ENCODE data around the gene LYSMD4.
"Not testable (repeated sequence)": the region's sequence is repeated elsewhere in the genome, so short reads cannot be mapped to it uniquely, and the experiment has no call there.

DNA sequence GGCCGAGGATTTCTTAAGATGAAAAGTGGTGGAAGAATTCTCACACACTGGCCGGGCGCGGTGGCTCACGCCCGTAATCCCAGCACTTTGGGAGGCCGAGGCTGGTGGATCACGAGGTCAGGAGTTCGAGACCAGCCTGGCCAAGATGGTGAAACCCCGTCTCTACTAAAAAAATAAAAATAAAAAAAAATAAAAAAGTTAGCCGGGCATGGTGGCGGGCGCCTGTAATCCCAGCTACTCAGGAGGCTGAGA lies 729 bp upstream of the LYSMD4 start:
- TF ChIP-seq, protein P1, sequence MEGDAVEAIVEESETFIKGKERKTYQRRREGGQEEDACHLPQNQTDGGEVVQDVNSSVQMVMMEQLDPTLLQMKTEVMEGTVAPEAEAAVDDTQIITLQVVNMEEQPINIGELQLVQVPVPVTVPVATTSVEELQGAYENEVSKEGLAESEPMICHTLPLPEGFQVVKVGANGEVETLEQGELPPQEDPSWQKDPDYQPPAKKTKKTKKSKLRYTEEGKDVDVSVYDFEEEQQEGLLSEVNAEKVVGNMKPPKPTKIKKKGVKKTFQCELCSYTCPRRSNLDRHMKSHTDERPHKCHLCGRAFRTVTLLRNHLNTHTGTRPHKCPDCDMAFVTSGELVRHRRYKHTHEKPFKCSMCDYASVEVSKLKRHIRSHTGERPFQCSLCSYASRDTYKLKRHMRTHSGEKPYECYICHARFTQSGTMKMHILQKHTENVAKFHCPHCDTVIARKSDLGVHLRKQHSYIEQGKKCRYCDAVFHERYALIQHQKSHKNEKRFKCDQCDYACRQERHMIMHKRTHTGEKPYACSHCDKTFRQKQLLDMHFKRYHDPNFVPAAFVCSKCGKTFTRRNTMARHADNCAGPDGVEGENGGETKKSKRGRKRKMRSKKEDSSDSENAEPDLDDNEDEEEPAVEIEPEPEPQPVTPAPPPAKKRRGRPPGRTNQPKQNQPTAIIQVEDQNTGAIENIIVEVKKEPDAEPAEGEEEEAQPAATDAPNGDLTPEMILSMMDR (IDR thresholded peaks at IDR 0.05; ENCODE audit: low read length) = not testable (repeated sequence)
- not testable (repeated sequence) for TF ChIP-seq EZH2 (IDR thresholded peaks at IDR 0.05; ENCODE audit: borderline replicate concordance, low read length)

Measured in OCI-LY1 (cell line).